G401 (cell line): Measurements from ENCODE around the gene KIF1A. TPM values are rescaled to one million over a fixed set of nuclear protein-coding genes. Genes with fewer than 3 reads are reported as not detected.
"Not testable (repeated sequence)": the region's sequence is repeated elsewhere in the genome, so short reads cannot be mapped to it uniquely, and the experiment has no call there.

Source experiments
- DNase-seq: peaks from one replicate; pipeline ENCODE4 v3.0.0-alpha.2; 2015; ENCODE audit warnings: low spot score
- in situ Hi-C: cut with HindIII; loops from 2 replicates; pipeline ENCODE4 v1.10.0; 2016; ENCODE audit warnings: low sequenced_read_pairs, mixed read lengths
- total RNA-seq: library from RNA; depleted of rRNA; stranded (reverse); fragments of >200 nt; shearing (Covaris generic); gene quantifications from 2 replicates; pipeline ENCODE4 v1.2.3, GENCODE V29; 2014

Gene KIF1A
- total RNA-seq, 1 experiment from 2014 or later: 24.9 TPM

- in situ Hi-C loops: no loop called here
- DNase-seq: no peak
Measured at GRCh38 chr2:240850026-240850425, 30.0 kb upstream of the KIF1A start.

GRCh38 chr2:240848900-240849680 lies 29.1 kb upstream of the KIF1A start:
- in situ Hi-C loops: loop anchor here (5.0 kb wide), 1 partner anchor 43 kb away; no protein-coding TSS in a partner anchor

GRCh38 chr2:240847817-240848216 lies 27.8 kb upstream of the KIF1A start:
- no peak for DNase-seq
- in situ Hi-C loops: loop anchor here (5.0 kb wide), 1 partner anchor 44 kb away; no protein-coding TSS in a partner anchor

More at GRCh38 chr2:240848900-240849680, 29.1 kb upstream of the KIF1A start:
- DNase-seq: no peak

- DNase-seq: peak; percentile 57
- in situ Hi-C loops: loop anchor here (5.0 kb wide), 1 partner anchor 45 kb away; no protein-coding TSS in a partner anchor
Measured at GRCh38 chr2:240846873-240847595, 27.0 kb upstream of the KIF1A start.

- DNase-seq: not testable (repeated sequence)
- in situ Hi-C loops: loop anchor here (5.0 kb wide), 1 partner anchor 46 kb away; no protein-coding TSS in a partner anchor
Measured at GRCh38 chr2:240846309-240846708, 26.3 kb upstream of the KIF1A start.

GRCh38 chr2:240840435-240841060 lies 20.5 kb upstream of the KIF1A start:
- in situ Hi-C loops: no loop called here
- DNase-seq: peak; percentile 60

GRCh38 chr2:240839152-240840143 lies 19.4 kb upstream of the KIF1A start:
- in situ Hi-C loops: no loop called here
- DNase-seq: no peak

- in situ Hi-C loops: no loop called here
- no peak for DNase-seq
Measured at GRCh38 chr2:240837621-240838020, 17.6 kb upstream of the KIF1A start.

- in situ Hi-C loops: no loop called here
- DNase-seq: no peak
Measured at GRCh38 chr2:240836781-240837467, 16.9 kb upstream of the KIF1A start.

GRCh38 chr2:240835528-240835927 lies 15.5 kb upstream of the KIF1A start:
- in situ Hi-C loops: no loop called here
- no peak for DNase-seq

- DNase-seq: no peak
- in situ Hi-C loops: no loop called here
Measured at GRCh38 chr2:240834377-240834975, 14.5 kb upstream of the KIF1A start.

- peak; percentile 49 for DNase-seq
- in situ Hi-C loops: no loop called here
Measured at GRCh38 chr2:240833724-240834285, 13.8 kb upstream of the KIF1A start.

GRCh38 chr2:240832921-240833494 lies 13.0 kb upstream of the KIF1A start:
- DNase-seq: no peak
- in situ Hi-C loops: no loop called here

- in situ Hi-C loops: no loop called here
- DNase-seq: peak; percentile 97
Measured at GRCh38 chr2:240832205-240832727, 12.2 kb upstream of the KIF1A start.

GRCh38 chr2:240831594-240832204 lies 11.7 kb upstream of the KIF1A start:
- in situ Hi-C loops: no loop called here
- no peak for DNase-seq

- no peak for DNase-seq
Measured at GRCh38 chr2:240825476-240825875, 5.5 kb upstream of the KIF1A start.

More at GRCh38 chr2:240825476-240825875, 5.5 kb upstream of the KIF1A start:
- in situ Hi-C loops: no loop called here
